Stimulated activated CD4-positive, alpha-beta T cell treated with anti-CD3 and anti-CD28 coated beads, Interleukin-12 subunit alpha, Interleukin-12 subunit beta, amount 100 ng/mL, for 4 hours (primary cell): ENCODE measurements around the gene CLDN2.
"Not testable (repeated sequence)": the region's sequence is repeated elsewhere in the genome, so short reads cannot be mapped to it uniquely, and the experiment has no call there.

Experiments used
- DNase-seq: peaks from one replicate; pipeline ENCODE4 v3.0.0-alpha.2; 2020

CLDN2 gene

DNA sequence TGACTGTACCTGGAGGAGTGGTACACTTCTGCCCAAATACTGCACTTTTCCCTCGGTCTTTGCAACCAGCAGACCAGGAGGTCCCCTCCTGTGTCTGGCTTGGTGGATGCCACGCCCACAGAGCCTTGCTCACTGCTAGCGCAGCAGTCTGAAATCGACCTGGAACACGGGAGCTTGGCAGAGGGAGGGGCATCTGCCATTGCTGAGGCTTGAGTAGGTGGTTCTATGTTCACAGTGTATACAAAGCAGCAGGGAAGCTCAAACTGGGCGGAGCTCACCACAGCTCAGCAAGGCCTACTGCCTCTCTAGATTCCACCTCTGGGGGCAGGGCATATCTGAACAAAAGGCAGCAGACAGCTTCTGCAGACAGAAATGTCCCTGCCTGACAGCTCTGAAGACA, 46.3 kb downstream of the CLDN2 start:
- DNase-seq, result not testable (repeated sequence)

- DNase-seq, result no peak
Measured at GRCh38 chrX:106972896-106973295, 52.7 kb downstream of the CLDN2 start.

DNA sequence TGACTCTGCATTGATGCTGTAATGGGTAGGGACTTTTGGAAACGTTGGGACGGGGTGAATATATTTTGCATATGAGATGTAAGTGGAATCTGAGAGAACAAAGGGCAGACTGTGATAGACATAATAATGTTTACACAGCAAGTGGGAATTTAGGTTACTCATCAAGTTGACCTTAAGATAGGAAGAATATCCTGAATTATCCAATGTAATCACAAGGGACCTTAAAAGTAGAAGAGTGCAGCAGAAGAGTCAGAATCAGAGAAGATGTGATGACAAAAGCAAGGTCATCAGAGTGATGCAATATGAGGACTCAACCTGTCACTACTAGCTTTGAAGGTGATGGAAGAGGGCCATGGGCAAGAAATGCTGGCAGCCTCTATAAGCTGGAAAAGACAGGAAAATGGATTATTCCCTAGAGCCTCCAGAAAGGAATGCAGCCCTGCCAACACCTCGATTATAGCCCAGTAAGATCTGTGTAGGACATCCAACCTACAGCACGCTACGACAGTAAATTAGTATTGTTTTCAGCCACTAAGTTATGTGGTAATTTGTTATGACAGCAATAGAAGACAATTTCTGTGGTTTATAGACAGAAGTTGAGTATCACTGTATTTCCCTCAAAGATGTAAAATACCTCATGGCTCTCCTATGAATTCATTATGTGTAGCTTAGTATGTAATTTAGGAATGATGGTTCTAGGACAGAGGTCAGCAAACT, 53.4 kb downstream of the CLDN2 start:
- no peak for DNase-seq

DNA sequence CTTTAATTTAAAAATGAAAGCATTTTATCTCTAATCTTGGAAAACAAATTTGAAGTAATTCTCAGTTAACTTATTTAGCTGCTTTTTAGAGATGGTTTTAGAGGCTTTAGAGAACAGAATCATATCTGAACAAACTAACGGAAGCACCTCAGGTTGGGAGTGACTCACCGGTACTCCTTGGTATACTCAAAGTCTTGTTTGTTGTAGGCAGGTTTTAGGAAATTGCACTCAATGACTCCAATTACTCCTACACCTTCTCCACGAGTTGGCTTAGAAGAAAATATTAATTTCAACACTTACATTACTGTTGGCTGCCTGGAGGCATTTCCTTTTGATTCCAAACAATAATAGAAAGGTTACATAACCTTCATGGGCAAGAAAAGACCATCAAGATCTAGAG, 56.2 kb downstream of the CLDN2 start:
- no peak for DNase-seq
